Activated CD8-positive, alpha-beta T cell treated with anti-CD3 and anti-CD28 coated beads, Interleukin-2, amount 10 ng/mL, durations not matched to agents 7 days and 5 days (primary cell): Measurements from ENCODE around the gene LIX1L. TPM values are rescaled to one million over a fixed set of nuclear protein-coding genes. Genes with fewer than 3 reads are reported as not detected.
A peak's percentile ranks its signal among the peaks of the same experiment; 100 is the strongest.

ENCODE experiments used
- ATAC-seq: fragments of 150-1000 bp; cut with Tn5 transposase; one replicate; pipeline ENCODE4 v1.10.0; 2021; ENCODE audit warnings: moderate library complexity
- CTCF ChIA-PET: fragments of 350-600 bp; sonication (Branson Sonifier 250); formaldehyde crosslinking; loops from one replicate; lab custom pipeline; 2021; ENCODE audit warnings: antibody characterized with exemption; lab: Charles Lee
- POLR2A ChIA-PET: fragments of 350-600 bp; sonication (Branson Sonifier 250); formaldehyde crosslinking; loops from one replicate; lab custom pipeline; 2021; ENCODE audit warnings: antibody characterized with exemption; lab: Charles Lee
- DNase-seq: peaks from one replicate; pipeline ENCODE4 v3.0.0-alpha.2; 2020
- H3K27ac Mint-ChIP-seq: one replicate; pipeline ENCODE4 v1.8.0; 2021; ENCODE audit warnings: mild to moderate bottlenecking, mixed read lengths
- H3K27me3 Mint-ChIP-seq: one replicate; pipeline ENCODE4 v1.8.0; 2021; ENCODE audit warnings: low read depth, mixed read lengths
- H3K36me3 Mint-ChIP-seq: one replicate; pipeline ENCODE4 v1.8.0; 2021; ENCODE audit warnings: low read depth, mixed read lengths
- H3K4me1 Mint-ChIP-seq: one replicate; pipeline ENCODE4 v1.8.0; 2021; ENCODE audit warnings: low read depth, mixed read lengths
- H3K4me3 Mint-ChIP-seq: one replicate; pipeline ENCODE4 v1.8.0; 2021; ENCODE audit warnings: mild to moderate bottlenecking, mixed read lengths
- H3K9me3 Mint-ChIP-seq: one replicate; pipeline ENCODE4 v1.8.0; 2022; ENCODE audit warnings: mixed read lengths; ENCODE audit not compliant: insufficient read depth
- total RNA-seq, 2 experiments: library from RNA; stranded (reverse); gene quantifications; one replicate each; pipeline ENCODE4 v1.2.3, GENCODE V29; 2021

The LIX1L gene
- total RNA-seq, 2 experiments from 2014 or later: 45.8 to 48.4 TPM

DNA sequence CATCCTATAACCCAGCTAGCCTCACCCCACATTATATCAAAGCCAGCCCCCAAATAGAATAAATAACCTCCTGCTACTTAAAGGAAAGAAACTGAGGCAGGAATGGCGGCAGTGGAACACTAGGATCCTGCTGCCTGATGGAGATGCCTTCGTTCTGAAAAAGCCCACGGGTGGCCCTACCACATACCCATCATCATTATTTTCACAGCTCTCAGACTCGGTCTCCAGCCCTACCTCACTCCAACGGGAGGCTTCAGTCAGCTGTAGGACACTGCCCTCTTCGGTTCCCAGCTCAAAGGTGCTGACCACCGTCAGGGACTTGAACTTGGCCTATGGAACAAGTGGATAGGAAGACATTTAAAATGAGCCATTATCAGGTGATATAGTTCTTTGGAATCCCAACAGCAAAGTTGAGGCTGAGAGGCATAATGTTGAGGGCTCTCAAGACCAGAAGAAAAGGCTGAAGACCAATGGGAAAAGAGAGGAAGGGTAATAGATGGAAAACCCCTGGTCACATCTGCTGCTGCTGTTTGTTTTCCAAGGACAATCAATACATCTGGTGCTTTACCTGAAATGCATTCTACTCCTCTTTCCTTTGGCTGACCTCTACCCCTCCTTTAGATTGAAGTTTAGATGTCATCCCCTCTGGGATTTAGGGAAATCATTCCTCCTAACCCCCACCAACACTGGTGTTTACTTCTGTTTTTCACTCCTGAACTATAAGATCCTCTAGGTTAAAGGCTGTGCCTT is 64.3 kb downstream of the LIX1L start:
- Mint-ChIP-seq H3K4me3 (no peak overlapping the region), H3K4me1 (no peaks in the 10 kb centered on the region), H3K36me3 (no peaks in the 10 kb centered on the region), H3K27me3 (no peaks in the 10 kb centered on the region), H3K9me3 (no peaks in the 10 kb centered on the region), H3K27ac (no peak overlapping the region)
- POLR2A ChIA-PET: no interaction called here
- CTCF ChIA-PET: interaction anchor here (0.7 to 4.7 kb wide), 18 partner anchors 9 to 124 kb away, joined by 3 to 41 read pairs (median 8); partner anchors contain the start of genes ITGA10, LIX1L, NUDT17 and PEX11B
- DNase-seq (no peak), ATAC-seq (no peak)

GRCh38 chr1:145892486-145893087 is 65.2 kb downstream of the LIX1L start:
- no peaks in the 10 kb centered on the region for H3K27me3 Mint-ChIP-seq
- DNase-seq (no peak), ATAC-seq (no peak)
- H3K27ac Mint-ChIP-seq: no peak overlapping the region
- ChIA-PET CTCF (interaction anchor here (0.7 to 4.7 kb wide), 29 partner anchors 9 to 139 kb away, joined by 3 to 41 read pairs (median 6); partner anchors contain the start of genes ANKRD34A, ITGA10, LIX1L and NUDT17), POLR2A (no interaction called here)
- H3K9me3 Mint-ChIP-seq: no peaks in the 10 kb centered on the region
- H3K4me3 Mint-ChIP-seq: no peak overlapping the region
- no peaks in the 10 kb centered on the region for H3K36me3 Mint-ChIP-seq
- no peaks in the 10 kb centered on the region for H3K4me1 Mint-ChIP-seq

GRCh38 chr1:145891587-145892485 is 66.0 kb downstream of the LIX1L start:
- DNase-seq: peak; percentile 62
- H3K4me1 Mint-ChIP-seq: peaks cover 1% of the 10 kb centered on the region
- no peak overlapping the region for H3K4me3 Mint-ChIP-seq
- no peaks in the 10 kb centered on the region for H3K9me3 Mint-ChIP-seq
- peak; percentile 78 for ATAC-seq
- ChIA-PET POLR2A (interaction anchor here (0.9 to 1.2 kb wide), 2 partner anchors 19 to 32 kb away, joined by 3 read pairs; no protein-coding TSS in a partner anchor), CTCF (interaction anchor here (0.8 to 4.7 kb wide), 33 partner anchors 8 to 140 kb away, joined by 3 to 41 read pairs (median 6); partner anchors contain the start of genes ANKRD34A, ITGA10, LIX1L and NUDT17)
- no peaks in the 10 kb centered on the region for H3K27me3 Mint-ChIP-seq
- peak overlapping the region; percentile 40 for H3K27ac Mint-ChIP-seq
- H3K36me3 Mint-ChIP-seq: no peaks in the 10 kb centered on the region

GRCh38 chr1:145891143-145891542 is 66.7 kb downstream of the LIX1L start:
- H3K4me1 Mint-ChIP-seq: peaks cover 5% of the 10 kb centered on the region
- H3K27ac Mint-ChIP-seq: no peak overlapping the region
- H3K36me3 Mint-ChIP-seq: no peaks in the 10 kb centered on the region
- H3K4me3 Mint-ChIP-seq: no peak overlapping the region
- no peak for DNase-seq
- no peaks in the 10 kb centered on the region for H3K9me3 Mint-ChIP-seq
- CTCF ChIA-PET: interaction anchor here (0.8 to 4.7 kb wide), 24 partner anchors 8 to 126 kb away, joined by 3 to 41 read pairs (median 8); partner anchors contain the start of genes ANKRD34A, ITGA10, LIX1L and NUDT17
- no peak for ATAC-seq
- POLR2A ChIA-PET: interaction anchor here (0.9 to 1.2 kb wide), 2 partner anchors 20 to 32 kb away, joined by 3 read pairs; no protein-coding TSS in a partner anchor
- H3K27me3 Mint-ChIP-seq: no peaks in the 10 kb centered on the region

- ATAC-seq: no peak
- no peak overlapping the region for H3K4me3 Mint-ChIP-seq
- H3K27ac Mint-ChIP-seq: no peak overlapping the region
- H3K9me3 Mint-ChIP-seq: no peaks in the 10 kb centered on the region
- peaks cover 7% of the 10 kb centered on the region for H3K27me3 Mint-ChIP-seq
- no peak for DNase-seq
- no peaks in the 10 kb centered on the region for H3K36me3 Mint-ChIP-seq
- H3K4me1 Mint-ChIP-seq: peaks cover 13% of the 10 kb centered on the region
- POLR2A ChIA-PET: no interaction called here
- CTCF ChIA-PET: interaction anchor here (0.7 to 4.7 kb wide), 3 partner anchors 17 to 43 kb away, joined by 3 to 41 read pairs (median 3); partner anchors contain the start of gene NUDT17
Measured at GRCh38 chr1:145889722-145890121, 68.1 kb downstream of the LIX1L start.

GRCh38 chr1:145887631-145888030 is 70.2 kb downstream of the LIX1L start:
- Mint-ChIP-seq H3K27ac (no peak overlapping the region), H3K27me3 (peaks cover 24% of the 10 kb centered on the region), H3K4me3 (no peak overlapping the region), H3K36me3 (no peaks in the 10 kb centered on the region), H3K4me1 (peaks cover 14% of the 10 kb centered on the region), H3K9me3 (no peaks in the 10 kb centered on the region)
- POLR2A ChIA-PET: interaction anchor here (1.1 to 1.6 kb wide), 2 partner anchors 29 to 31 kb away, joined by 4 to 7 read pairs; partner anchors contain the start of genes PEX11B and PIAS3
- CTCF ChIA-PET: interaction anchor here (1.4 to 6.2 kb wide), 2 partner anchors 29 to 41 kb away, joined by 3 to 49 read pairs; partner anchors contain the start of genes NUDT17 and PIAS3
- ATAC-seq: no peak
- DNase-seq: no peak

GRCh38 chr1:145886816-145887215 is 71.0 kb downstream of the LIX1L start:
- no peaks in the 10 kb centered on the region for H3K36me3 Mint-ChIP-seq
- ChIA-PET POLR2A (interaction anchor here (1.6 kb wide), 1 partner anchor 28 kb away, joined by 7 read pairs; the partner anchor contains the start of gene PIAS3), CTCF (interaction anchor here (1.4 to 6.2 kb wide), 2 partner anchors 28 to 40 kb away, joined by 3 to 49 read pairs; partner anchors contain the start of genes NUDT17 and PIAS3)
- peaks cover 14% of the 10 kb centered on the region for H3K4me1 Mint-ChIP-seq
- no peak for DNase-seq
- H3K27me3 Mint-ChIP-seq: peaks cover 26% of the 10 kb centered on the region
- peak overlapping the region; percentile 54 for H3K4me3 Mint-ChIP-seq
- no peaks in the 10 kb centered on the region for H3K9me3 Mint-ChIP-seq
- no peak for ATAC-seq
- H3K27ac Mint-ChIP-seq: peak overlapping the region; percentile 2

- CTCF ChIA-PET: interaction anchor here (1.2 to 6.2 kb wide), 3 partner anchors 15 to 40 kb away, joined by 3 to 49 read pairs (median 3); partner anchors contain the start of genes NUDT17 and PIAS3
Measured at GRCh38 chr1:145886390-145886789, 71.4 kb downstream of the LIX1L start.

DNA sequence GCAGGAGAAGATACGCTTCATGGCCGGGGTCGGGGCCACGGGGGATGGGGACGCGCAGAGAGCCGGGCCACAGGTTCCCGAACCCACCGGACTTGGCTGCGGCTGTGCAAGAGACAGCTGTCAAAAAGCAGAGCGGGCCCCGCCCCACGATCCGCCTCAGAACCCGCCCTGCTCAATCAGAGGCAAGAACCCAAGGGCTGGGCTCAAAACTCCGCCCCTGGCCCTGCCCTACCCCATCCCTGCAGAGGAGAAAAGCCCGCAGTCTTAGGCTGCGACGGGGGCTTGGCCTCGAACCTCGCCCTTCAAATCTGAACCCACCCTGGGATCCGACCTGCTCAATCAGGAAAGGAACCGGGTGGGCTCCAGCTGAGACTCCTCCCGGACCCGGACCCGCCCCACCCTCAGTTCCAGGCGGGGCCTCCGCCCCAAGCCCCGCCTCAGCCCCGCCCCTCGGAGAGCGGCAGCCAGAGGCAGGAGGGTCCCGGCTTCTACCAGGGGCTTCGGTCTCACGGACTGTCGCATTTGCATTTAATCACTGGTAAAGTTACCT is 72.0 kb downstream of the LIX1L start, which contains the start of gene ANKRD35:
Gene ANKRD35, minus strand, starts transcription at position 129 of the 550 bp plus-strand sequence. Its CDS starts 108 bp downstream, at position 21.
- Mint-ChIP-seq H3K27me3 (peaks cover 31% of the 10 kb centered on the region), H3K4me3 (peak within 1 kb of the TSS; percentile 81), H3K27ac (no peak within 1 kb of the TSS), H3K36me3 (no peaks in the 10 kb centered on the region), H3K4me1 (peaks cover 14% of the 10 kb centered on the region), H3K9me3 (no peaks in the 10 kb centered on the region)
- POLR2A ChIA-PET: interaction anchor here (1.0 kb wide), 1 partner anchor 12 kb away, joined by 3 read pairs; no protein-coding TSS in a partner anchor
- peak; percentile 94 for DNase-seq
- peak; percentile 100 for ATAC-seq
- CTCF ChIA-PET: interaction anchor here (1.2 to 6.2 kb wide), 4 partner anchors 14 to 39 kb away, joined by 3 to 49 read pairs (median 7); partner anchors contain the start of genes NUDT17 and PIAS3

More at GRCh38 chr1:145886390-145886789, 71.4 kb downstream of the LIX1L start:
- no peaks in the 10 kb centered on the region for H3K36me3 Mint-ChIP-seq
- POLR2A ChIA-PET: interaction anchor here (1.6 kb wide), 1 partner anchor 28 kb away, joined by 7 read pairs; the partner anchor contains the start of gene PIAS3
- DNase-seq: no peak
- no peak overlapping the region for H3K27ac Mint-ChIP-seq
- peak overlapping the region; percentile 81 for H3K4me3 Mint-ChIP-seq
- peaks cover 14% of the 10 kb centered on the region for H3K4me1 Mint-ChIP-seq
- H3K9me3 Mint-ChIP-seq: no peaks in the 10 kb centered on the region
- peaks cover 28% of the 10 kb centered on the region for H3K27me3 Mint-ChIP-seq
- no peak for ATAC-seq

- H3K4me1 Mint-ChIP-seq: peaks cover 14% of the 10 kb centered on the region
- DNase-seq (no peak), ATAC-seq (no peak)
- H3K36me3 Mint-ChIP-seq: no peaks in the 10 kb centered on the region
- no peaks in the 10 kb centered on the region for H3K9me3 Mint-ChIP-seq
- H3K4me3 Mint-ChIP-seq: peak overlapping the region; percentile 81
- ChIA-PET POLR2A (interaction anchor here (1.0 kb wide), 1 partner anchor 11 kb away, joined by 3 read pairs; no protein-coding TSS in a partner anchor), CTCF (interaction anchor here (1.3 to 6.2 kb wide), 2 partner anchors 26 to 38 kb away, joined by 8 to 49 read pairs; partner anchors contain the start of genes NUDT17 and PIAS3)
- no peak overlapping the region for H3K27ac Mint-ChIP-seq
- peaks cover 31% of the 10 kb centered on the region for H3K27me3 Mint-ChIP-seq
Measured at GRCh38 chr1:145884675-145885074, 73.1 kb downstream of the LIX1L start.
